GM12878 (cell line): ENCODE data around the gene SORT1. TPM values are rescaled to one million over a fixed set of nuclear protein-coding genes. Genes with fewer than 3 reads are reported as not detected.

Source experiments
- ATAC-seq: fragments of 200-7000 bp; cut with Tn5 transposase; 3 replicates; pipeline ENCODE4 v1.9.1; 2020; ENCODE audit warnings: mild to moderate bottlenecking, moderate library complexity
- BruUV-seq: library from RNA; stranded (reverse); fragments of 400-500 nt; replicated peaks from 2 replicates; lab custom pipeline; 2021; lab: Mats Ljungman, UMichigan
- CTCF ChIA-PET: fragments of 300-600 bp; sonication (Branson Sonifier 250); formaldehyde crosslinking; extraction: SDS; loops from one replicate; lab custom pipeline; 2021; ENCODE audit warnings: inconsistent platforms; lab: Yijun Ruan, JAX
- POLR2A ChIA-PET: fragments of 350-600 bp; formaldehyde crosslinking; extraction: SDS; loops from one replicate; lab custom pipeline; 2021; ENCODE audit warnings: inconsistent platforms; lab: Charles Lee
- RAD21 ChIA-PET: fragments of 300-600 bp; sonication (Branson Sonifier 250); formaldehyde crosslinking; loops from one replicate; lab custom pipeline; 2023; ENCODE audit warnings: antibody characterized with exemption; ENCODE audit not compliant: unreplicated experiment; lab: Charles Lee
- SMC1A ChIA-PET: fragments of 300-600 bp; sonication (Branson Sonifier 250); formaldehyde crosslinking; loops from one replicate; lab custom pipeline; 2023; ENCODE audit not compliant: unreplicated experiment, uncharacterized antibody; lab: Charles Lee
- DNase-seq: peaks from one replicate; pipeline ENCODE4 v3.0.0-alpha.2; 2011; ENCODE audit warnings: low read depth, low spot score
- FAIRE-seq: peaks from 3 replicates; lab custom pipeline; 2011; peaks lifted over from hg19 to GRCh38; lab: Jason Lieb, UNC
- H2AFZ ChIP-seq: 2 replicates; pipeline ENCODE4 v1.6.0; 2011; ENCODE audit warnings: low read depth, low read length, control low read depth; ENCODE audit not compliant: control insufficient read depth
- H3K27ac ChIP-seq: 2 replicates; pipeline ENCODE4 v1.5.1; 2011; ENCODE audit warnings: control low read depth; ENCODE audit not compliant: control insufficient read depth, insufficient read depth
- H3K27me3 ChIP-seq, 2 experiments: replicated peaks in 1 of 2; 2 replicates each; pipeline versions ENCODE4 v1.6.0 to v1.6.1; 2011; ENCODE audit warnings: low read length in 1 of 2; ENCODE audit not compliant: control insufficient read depth in 2 of 2, insufficient read depth in 2 of 2
- H3K36me3 ChIP-seq, 2 experiments: 2 replicates each; pipeline ENCODE4 v1.5.1; 2011; ENCODE audit warnings: low read length in 1 of 2; ENCODE audit not compliant: control insufficient read depth in 2 of 2, insufficient read depth in 2 of 2
- H3K4me1 ChIP-seq: 2 replicates; pipeline ENCODE4 v1.6.1; 2011; ENCODE audit warnings: mild to moderate bottlenecking, low read length, moderate library complexity, mixed read lengths; ENCODE audit not compliant: control insufficient read depth, insufficient read depth
- H3K4me2 ChIP-seq: 2 replicates; pipeline ENCODE4 v1.6.0; 2011; ENCODE audit warnings: control low read depth; ENCODE audit not compliant: control insufficient read depth, insufficient read depth
- H3K4me3 ChIP-seq: fragments of 200-600 bp; sonication (generic); 2 replicates; pipeline ENCODE4 v1.5.1; 2016
- H3K79me2 ChIP-seq: 2 replicates; pipeline ENCODE4 v1.6.0; 2011; ENCODE audit warnings: low read length; ENCODE audit not compliant: control insufficient read depth, insufficient read depth
- H3K9ac ChIP-seq: 2 replicates; pipeline ENCODE4 v1.8.0; 2011; ENCODE audit warnings: low read length, control low read depth, mixed read lengths; ENCODE audit not compliant: control insufficient read depth, insufficient read depth
- H3K9me3 ChIP-seq: replicated peaks from 3 replicates; pipeline ENCODE4 v1.5.1; 2011; ENCODE audit warnings: mild to moderate bottlenecking, low read length; ENCODE audit not compliant: control insufficient read depth, insufficient read depth
- H4K20me1 ChIP-seq: 2 replicates; pipeline ENCODE4 v1.6.0; 2011; ENCODE audit not compliant: control insufficient read depth, insufficient read depth
- BCL3 ChIP-seq: IDR thresholded peaks from 2 replicates; pipeline ENCODE4 v1.6.1; 2011; ENCODE audit warnings: borderline replicate concordance, low read depth, mild to moderate bottlenecking, moderate library complexity, low read length; ENCODE audit not compliant: insufficient read depth, poor library complexity, severe bottlenecking
- CEBPB ChIP-seq, 2 experiments: fragments of 150-350 bp in 1 of 2; IDR thresholded peaks; 2 replicates each; pipeline ENCODE4 v1.6.1; 2012 to 2014; ENCODE audit warnings: low read depth in 2 of 2, low read length in 2 of 2, borderline replicate concordance in 1 of 2, inconsistent platforms in 1 of 2
- FOS ChIP-seq: IDR thresholded peaks from 3 replicates; pipeline ENCODE4 v1.6.1; 2011; ENCODE audit warnings: borderline replicate concordance; ENCODE audit not compliant: insufficient read length; ENCODE audit errors: extremely low read depth
- KDM1A ChIP-seq: fragments of 200-600 bp; sonication (generic); IDR thresholded peaks from 2 replicates; pipeline ENCODE4 v1.6.1; 2016; ENCODE audit warnings: borderline replicate concordance
- MEF2B ChIP-seq: fragments of 450-650 bp; IDR thresholded peaks from 2 replicates; pipeline ENCODE4 v1.6.1; 2018; ENCODE audit warnings: mild to moderate bottlenecking, moderate library complexity; ENCODE audit not compliant: partially characterized antibody, poor library complexity, severe bottlenecking
- MYC ChIP-seq: IDR thresholded peaks from 2 replicates; pipeline ENCODE4 v1.6.1; 2011; ENCODE audit warnings: mild to moderate bottlenecking, low read length, moderate library complexity, inconsistent platforms; ENCODE audit not compliant: insufficient read depth, insufficient replicate concordance, insufficient read length, severe bottlenecking
- NR2C1 ChIP-seq: fragments of 450-650 bp; IDR thresholded peaks from 2 replicates; pipeline ENCODE4 v1.6.1; 2017; ENCODE audit warnings: antibody characterized with exemption, mild to moderate bottlenecking, moderate library complexity
- PAX8 ChIP-seq: fragments of 450-650 bp; IDR thresholded peaks from 2 replicates; pipeline ENCODE4 v1.6.1; 2017; ENCODE audit warnings: mild to moderate bottlenecking, moderate library complexity
- PBX3 ChIP-seq: IDR thresholded peaks from 2 replicates; pipeline ENCODE4 v1.6.1; 2011; ENCODE audit warnings: mild to moderate bottlenecking, low read depth, low read length, moderate library complexity; ENCODE audit not compliant: insufficient replicate concordance
- RB1 ChIP-seq: fragments of 450-650 bp; formaldehyde crosslinking; IDR thresholded peaks from 2 replicates; pipeline ENCODE4 v1.6.1; 2017; ENCODE audit warnings: mild to moderate bottlenecking, borderline replicate concordance
- RBBP5 ChIP-seq: fragments of 200-600 bp; sonication (generic); conservative IDR thresholded peaks from 2 replicates; pipeline ENCODE4 v1.6.1; 2016
- RCOR1 ChIP-seq: conservative IDR thresholded peaks from 2 replicates; pipeline ENCODE4 v1.6.1; 2012; ENCODE audit warnings: low read depth, low read length, improper control_type of control experiment
- SIN3A ChIP-seq: IDR thresholded peaks from 2 replicates; pipeline ENCODE4 v1.6.1; 2012; ENCODE audit warnings: low read depth, low read length, improper control_type of control experiment
- SMARCA5 ChIP-seq: fragments of 450-650 bp; IDR thresholded peaks from 2 replicates; pipeline ENCODE4 v1.6.1; 2017; ENCODE audit warnings: mild to moderate bottlenecking
- ZNF207 ChIP-seq: fragments of 450-650 bp; IDR thresholded peaks from 2 replicates; pipeline ENCODE4 v1.6.1; 2014; ENCODE audit warnings: antibody characterized with exemption, mild to moderate bottlenecking, borderline replicate concordance
- ZNF592 ChIP-seq: fragments of 450-650 bp; IDR thresholded peaks from 2 replicates; pipeline ENCODE4 v1.6.1; 2017; ENCODE audit warnings: mild to moderate bottlenecking, moderate library complexity
- WGBS: methylation state at CpG from one replicate; pipeline ENCODE4 v1.1.6; 2016; ENCODE audit warnings: low lambda C conversion rate; ENCODE audit not compliant: insufficient replicate concordance, insufficient coverage; ENCODE audit errors: missing lambda C conversion rate; 5-methylcytosine and 5-hydroxymethylcytosine counted together
- in situ Hi-C: fragments of 300-500 bp; cut with MboI; formaldehyde crosslinking; loops from 9 replicates; pipeline ENCODE4 v1.14.3; 2018; ENCODE audit warnings: mixed read lengths
- intact Hi-C: fragments of 100-400 bp; cut with micrococcal nuclease; formaldehyde crosslinking; loops from one replicate; pipeline ENCODE4 v1.14.2; 2022; ENCODE audit not compliant: unreplicated experiment
- polyA plus RNA-seq, 11 experiments: library from polyadenylated mRNA; depleted of rRNA in 4 of 11; unstranded in 6 of 11; stranded (reverse) in 5 of 11; fragments of >200 nt; fragmentation: Nextera tagmentation in 4 of 11; fragmentation: Illumina TruSeq in 1 of 11; extraction: Ambion mirVana in 4 of 11; extraction: Trizol in 1 of 11; gene quantifications; 1 replicate in 1 of 11; 2 replicates in 10 of 11; pipeline versions ENCODE4 v1.2.1 to v1.2.3, GENCODE V29; 2011 to 2016; ENCODE audit warnings: inconsistent platforms in 2 of 11, missing spikeins in 2 of 11, low read depth in 1 of 11
- total RNA-seq, 4 experiments: library from RNA; depleted of rRNA in 3 of 4; stranded (reverse); fragments of >200 nt in 3 of 4; fragmentation: Illumina TruSeq in 1 of 4; extraction: Trizol in 1 of 4; gene quantifications; 2 replicates each; pipeline versions ENCODE4 v1.2.1 to v1.2.3, GENCODE V29; 2013 to 2021

SORT1 gene
- total and polyA plus RNA-seq, 10 of the 15 experiments (the other 5 are each of a cell fraction or from before 2014, with no cell fraction given) = 0.06 to 1.9 (median 0.33) TPM; not detected in 1

- ChIA-PET RAD21 (no interaction called here), SMC1A (interaction anchor here (1.3 to 2.7 kb wide), 2 partner anchors 10 to 14 kb away, joined by 3 to 9 read pairs; partner anchors contain the start of genes MYBPHL and PSRC1), CTCF (interaction anchor here (0.6 to 1.9 kb wide), 2 partner anchors 20 to 132 kb away, joined by 3 to 7 read pairs; no protein-coding TSS in a partner anchor), POLR2A (no interaction called here)
- FAIRE-seq (no peak), ATAC-seq (no peak), DNase-seq (no peak)
- intact Hi-C loops (no loop called here), in situ Hi-C loops (no loop called here)
- no peak for TF ChIP-seq MEF2B
- TF ChIP-seq BCL3 = no peak
- TF ChIP-seq RB1 = no peak
- TF ChIP-seq RBBP5 = no peak
- TF ChIP-seq SMARCA5 = no peak
- TF ChIP-seq ZNF592 = no peak
- no peak for TF ChIP-seq SIN3A
- TF ChIP-seq PBX3 = no peak
- TF ChIP-seq RCOR1 = no peak
- TF ChIP-seq KDM1A = no peak
- no peak for TF ChIP-seq CEBPB (IDR thresholded peaks at IDR 0.05; ENCODE audit: borderline replicate concordance in 1 of 2, low read depth in 2 of 2, low read length in 2 of 2)
- TF ChIP-seq NR2C1 = no peak
- TF ChIP-seq FOS = no peak
- no peak for TF ChIP-seq PAX8
- TF ChIP-seq MYC = no peak
- no peak for TF ChIP-seq ZNF207
- Histone ChIP-seq H3K9me3 (no peaks in the 10 kb centered on the region), H3K9ac (no peak overlapping the region), H3K4me2 (no peak overlapping the region), H3K27me3 (peaks cover 0 to 3% of the 10 kb centered on the region in 2 experiments; a peak in 2 of 4 replicates), H2AFZ (no peak overlapping the region), H3K27ac (no peak overlapping the region), H3K36me3 (no peaks in the 10 kb centered on the region), H3K79me2 (no peaks in the 10 kb centered on the region), H3K4me1 (peaks cover 5% of the 10 kb centered on the region; the same call in 1 of the 2 replicates), H4K20me1 (no peaks in the 10 kb centered on the region), H3K4me3 (no peak overlapping the region)
- BruUV-seq = no TSS peak
- 64% methylated on average over 16 of the region's 16 CpGs for WGBS
Observed at GRCh38 chr1:109296782-109297181, 100.9 kb downstream of the SORT1 start.
